Smooth muscle cell (in vitro differentiated cells): ENCODE measurements around the gene SPATA32. TPM values are rescaled to one million over a fixed set of nuclear protein-coding genes. Genes with fewer than 3 reads are reported as not detected.

ENCODE experiments used
- DNase-seq: peaks from one replicate; lab custom pipeline; 2025; ENCODE audit not compliant: unreplicated experiment; lab: John Stamatoyannopoulos, UW
- H2AFZ ChIP-seq: fragments of 200-600 bp; sonication (generic); 2 replicates; pipeline ENCODE4 v1.6.0; 2016; ENCODE audit warnings: antibody characterized with exemption, low read depth, mild to moderate bottlenecking
- H3F3A ChIP-seq: fragments of 200-600 bp; sonication (generic); 2 replicates; pipeline ENCODE4 v1.6.0; 2017; ENCODE audit warnings: antibody characterized with exemption, low read depth
- H3K27ac ChIP-seq: fragments of 200-600 bp; sonication (generic); 2 replicates; pipeline ENCODE4 v1.5.1; 2016; ENCODE audit warnings: low read depth, mild to moderate bottlenecking
- H3K27me3 ChIP-seq: fragments of 200-600 bp; sonication (generic); 2 replicates; pipeline ENCODE4 v1.6.1; 2016; ENCODE audit warnings: low read depth, mild to moderate bottlenecking
- H3K36me3 ChIP-seq: fragments of 200-600 bp; sonication (generic); 2 replicates; pipeline ENCODE4 v1.5.1; 2016; ENCODE audit warnings: low read depth
- H3K4me1 ChIP-seq: fragments of 200-600 bp; sonication (generic); 2 replicates; pipeline ENCODE4 v1.5.1; 2016; ENCODE audit warnings: low read depth
- H3K4me2 ChIP-seq: fragments of 200-600 bp; sonication (generic); 2 replicates; pipeline ENCODE4 v1.6.0; 2016; ENCODE audit warnings: mild to moderate bottlenecking
- H3K4me3 ChIP-seq: fragments of 200-600 bp; sonication (generic); 2 replicates; pipeline ENCODE4 v1.5.1; 2016; ENCODE audit warnings: mild to moderate bottlenecking
- H3K79me2 ChIP-seq: fragments of 200-600 bp; sonication (generic); 2 replicates; pipeline ENCODE4 v1.6.0; 2016; ENCODE audit warnings: low read depth, mild to moderate bottlenecking
- H3K9ac ChIP-seq: fragments of 200-600 bp; sonication (generic); 2 replicates; pipeline ENCODE4 v1.6.0; 2016; ENCODE audit warnings: low read depth
- H3K9me3 ChIP-seq: fragments of 200-600 bp; sonication (generic); replicated peaks from 2 replicates; pipeline ENCODE4 v1.5.1; 2016; ENCODE audit warnings: low read depth
- H4K20me1 ChIP-seq: fragments of 200-600 bp; sonication (generic); 2 replicates; pipeline ENCODE4 v1.6.0; 2016; ENCODE audit warnings: low read depth
- WGBS: methylation state at CpG from one replicate; pipeline ENCODE4 v1.1.7; 2016; ENCODE audit warnings: low lambda C conversion rate; 5-methylcytosine and 5-hydroxymethylcytosine counted together
- polyA plus RNA-seq: library from polyadenylated mRNA; unstranded; fragments of >200 nt; fragmentation: Nextera tagmentation; extraction: Ambion mirVana; gene quantifications from 2 replicates; pipeline ENCODE4 v1.2.1, GENCODE V29; 2016
- total RNA-seq: library from RNA; depleted of rRNA; stranded (reverse); fragments of >200 nt; gene quantifications from 2 replicates; pipeline ENCODE4 v1.2.3, GENCODE V29; 2014
- TF ChIP-seq, protein P1 (sequence below): fragments of 200-600 bp; sonication (generic); IDR thresholded peaks from 2 replicates; pipeline ENCODE4 v1.5.1; 2017; ENCODE audit warnings: borderline replicate concordance, mild to moderate bottlenecking, antibody characterized with exemption; ENCODE audit not compliant: insufficient read depth, poor library complexity, severe bottlenecking

Gene SPATA32
- total and polyA plus RNA-seq, 2 experiments from 2014 or later = not detected

GRCh38 chr17:45234641-45235415 lies 27.1 kb downstream of the SPATA32 start:
- H2AFZ ChIP-seq = no peak overlapping the region
- TF ChIP-seq, protein P1, sequence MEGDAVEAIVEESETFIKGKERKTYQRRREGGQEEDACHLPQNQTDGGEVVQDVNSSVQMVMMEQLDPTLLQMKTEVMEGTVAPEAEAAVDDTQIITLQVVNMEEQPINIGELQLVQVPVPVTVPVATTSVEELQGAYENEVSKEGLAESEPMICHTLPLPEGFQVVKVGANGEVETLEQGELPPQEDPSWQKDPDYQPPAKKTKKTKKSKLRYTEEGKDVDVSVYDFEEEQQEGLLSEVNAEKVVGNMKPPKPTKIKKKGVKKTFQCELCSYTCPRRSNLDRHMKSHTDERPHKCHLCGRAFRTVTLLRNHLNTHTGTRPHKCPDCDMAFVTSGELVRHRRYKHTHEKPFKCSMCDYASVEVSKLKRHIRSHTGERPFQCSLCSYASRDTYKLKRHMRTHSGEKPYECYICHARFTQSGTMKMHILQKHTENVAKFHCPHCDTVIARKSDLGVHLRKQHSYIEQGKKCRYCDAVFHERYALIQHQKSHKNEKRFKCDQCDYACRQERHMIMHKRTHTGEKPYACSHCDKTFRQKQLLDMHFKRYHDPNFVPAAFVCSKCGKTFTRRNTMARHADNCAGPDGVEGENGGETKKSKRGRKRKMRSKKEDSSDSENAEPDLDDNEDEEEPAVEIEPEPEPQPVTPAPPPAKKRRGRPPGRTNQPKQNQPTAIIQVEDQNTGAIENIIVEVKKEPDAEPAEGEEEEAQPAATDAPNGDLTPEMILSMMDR = no peak
- H3K36me3 ChIP-seq = no peaks in the 10 kb centered on the region
- 14% methylated on average over 6 of the region's 6 CpGs for WGBS
- H3K79me2 ChIP-seq = no peaks in the 10 kb centered on the region
- H3K27me3 ChIP-seq = peaks cover 5% of the 10 kb centered on the region
- H4K20me1 ChIP-seq = no peaks in the 10 kb centered on the region
- H3K4me2 ChIP-seq = no peak overlapping the region
- H3K9me3 ChIP-seq = no peaks in the 10 kb centered on the region
- H3F3A ChIP-seq = no peaks in the 10 kb centered on the region
- H3K9ac ChIP-seq = no peak overlapping the region
- no peak for DNase-seq
- peaks cover 5% of the 10 kb centered on the region for H3K4me1 ChIP-seq
- no peak overlapping the region for H3K4me3 ChIP-seq
- H3K27ac ChIP-seq = no peak overlapping the region

GRCh38 chr17:45233423-45233924 lies 28.4 kb downstream of the SPATA32 start:
- H3K4me3 ChIP-seq = no peak overlapping the region
- no peak overlapping the region for H2AFZ ChIP-seq
- H3K36me3 ChIP-seq = no peaks in the 10 kb centered on the region
- no peaks in the 10 kb centered on the region for H3K9me3 ChIP-seq
- H3K4me1 ChIP-seq = peaks cover 16% of the 10 kb centered on the region
- no peaks in the 10 kb centered on the region for H3K79me2 ChIP-seq
- WGBS = 92% methylated on average over 8 of the region's 8 CpGs
- H3K9ac ChIP-seq = no peak overlapping the region
- H3K27ac ChIP-seq = no peak overlapping the region
- H4K20me1 ChIP-seq = no peaks in the 10 kb centered on the region
- no peak for DNase-seq
- no peaks in the 10 kb centered on the region for H3K27me3 ChIP-seq
- TF ChIP-seq, protein P1 = no peak
- H3K4me2 ChIP-seq = no peak overlapping the region
- H3F3A ChIP-seq = no peaks in the 10 kb centered on the region

DNA sequence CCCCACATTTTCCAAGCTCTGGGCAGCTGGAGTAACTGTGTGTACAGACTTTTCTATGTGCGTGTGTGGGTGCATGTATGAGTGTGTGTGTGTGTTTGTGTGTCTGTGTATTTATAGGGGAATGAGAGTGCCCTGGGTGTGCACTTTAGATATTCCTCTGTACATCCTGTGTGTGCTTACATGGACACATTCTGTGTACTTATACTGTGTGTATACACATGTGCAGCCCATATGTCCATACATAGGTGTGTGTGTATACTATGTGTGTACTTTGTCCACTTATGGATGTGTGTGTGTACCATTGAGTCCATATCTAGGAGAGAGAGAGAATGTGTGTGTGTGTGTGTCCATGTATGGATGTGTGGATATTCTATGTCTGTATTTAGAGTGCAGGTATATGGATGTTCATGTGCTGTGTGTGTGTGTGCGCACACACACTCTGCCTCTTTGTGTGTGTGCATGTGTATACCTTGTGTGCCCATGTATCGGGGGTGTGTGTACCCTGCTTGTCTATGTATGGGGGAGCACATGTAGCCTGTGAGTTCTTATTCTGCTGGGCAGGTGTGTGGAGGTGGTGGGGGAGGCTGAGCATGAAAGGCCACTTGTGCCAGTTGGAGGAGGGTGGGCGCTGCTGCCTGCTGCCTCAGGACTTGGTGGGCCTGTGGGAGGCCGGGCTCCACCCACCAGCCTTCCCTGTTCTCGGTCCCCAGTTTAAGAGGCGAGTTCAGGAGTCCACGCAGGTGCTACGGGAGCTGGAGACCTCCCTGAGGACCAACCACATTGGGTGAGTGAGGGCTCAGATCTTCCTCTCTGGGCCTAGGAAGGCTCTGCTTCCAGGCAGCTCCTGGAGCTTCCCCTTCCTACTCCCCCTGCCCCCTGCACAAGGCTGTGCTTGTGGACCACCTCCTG lies 29.1 kb downstream of the SPATA32 start:
- H3K36me3 ChIP-seq = no peaks in the 10 kb centered on the region
- H4K20me1 ChIP-seq = no peaks in the 10 kb centered on the region
- no peaks in the 10 kb centered on the region for H3K79me2 ChIP-seq
- TF ChIP-seq, protein P1 = no peak
- DNase-seq = no peak
- no peak overlapping the region for H3K9ac ChIP-seq
- H3K27me3 ChIP-seq = no peaks in the 10 kb centered on the region
- H3K4me2 ChIP-seq = no peak overlapping the region
- peaks cover 17% of the 10 kb centered on the region for H3K4me1 ChIP-seq
- no peaks in the 10 kb centered on the region for H3F3A ChIP-seq
- H2AFZ ChIP-seq = no peak overlapping the region
- WGBS = 88% methylated on average over 9 of the region's 9 CpGs
- H3K9me3 ChIP-seq = no peaks in the 10 kb centered on the region
- H3K4me3 ChIP-seq = no peak overlapping the region
- H3K27ac ChIP-seq = no peak overlapping the region
